Smooth muscle cell (in vitro differentiated cells): ENCODE data around the gene BHLHE41. TPM values are rescaled to one million over a fixed set of nuclear protein-coding genes. Genes with fewer than 3 reads are reported as not detected.

ENCODE experiments used
- DNase-seq: peaks from one replicate; lab custom pipeline; 2025; ENCODE audit not compliant: unreplicated experiment; lab: John Stamatoyannopoulos, UW
- H2AFZ ChIP-seq: fragments of 200-600 bp; sonication (generic); 2 replicates; pipeline ENCODE4 v1.6.0; 2016; ENCODE audit warnings: antibody characterized with exemption, low read depth, mild to moderate bottlenecking
- H3F3A ChIP-seq: fragments of 200-600 bp; sonication (generic); 2 replicates; pipeline ENCODE4 v1.6.0; 2017; ENCODE audit warnings: antibody characterized with exemption, low read depth
- H3K27ac ChIP-seq: fragments of 200-600 bp; sonication (generic); 2 replicates; pipeline ENCODE4 v1.5.1; 2016; ENCODE audit warnings: low read depth, mild to moderate bottlenecking
- H3K27me3 ChIP-seq: fragments of 200-600 bp; sonication (generic); 2 replicates; pipeline ENCODE4 v1.6.1; 2016; ENCODE audit warnings: low read depth, mild to moderate bottlenecking
- H3K36me3 ChIP-seq: fragments of 200-600 bp; sonication (generic); 2 replicates; pipeline ENCODE4 v1.5.1; 2016; ENCODE audit warnings: low read depth
- H3K4me1 ChIP-seq: fragments of 200-600 bp; sonication (generic); 2 replicates; pipeline ENCODE4 v1.5.1; 2016; ENCODE audit warnings: low read depth
- H3K4me2 ChIP-seq: fragments of 200-600 bp; sonication (generic); 2 replicates; pipeline ENCODE4 v1.6.0; 2016; ENCODE audit warnings: mild to moderate bottlenecking
- H3K4me3 ChIP-seq: fragments of 200-600 bp; sonication (generic); 2 replicates; pipeline ENCODE4 v1.5.1; 2016; ENCODE audit warnings: mild to moderate bottlenecking
- H3K79me2 ChIP-seq: fragments of 200-600 bp; sonication (generic); 2 replicates; pipeline ENCODE4 v1.6.0; 2016; ENCODE audit warnings: low read depth, mild to moderate bottlenecking
- H3K9ac ChIP-seq: fragments of 200-600 bp; sonication (generic); 2 replicates; pipeline ENCODE4 v1.6.0; 2016; ENCODE audit warnings: low read depth
- H3K9me3 ChIP-seq: fragments of 200-600 bp; sonication (generic); replicated peaks from 2 replicates; pipeline ENCODE4 v1.5.1; 2016; ENCODE audit warnings: low read depth
- H4K20me1 ChIP-seq: fragments of 200-600 bp; sonication (generic); 2 replicates; pipeline ENCODE4 v1.6.0; 2016; ENCODE audit warnings: low read depth
- CTCF ChIP-seq: fragments of 200-600 bp; sonication (generic); IDR thresholded peaks from 2 replicates; pipeline ENCODE4 v1.5.1; 2017; ENCODE audit warnings: borderline replicate concordance, mild to moderate bottlenecking, antibody characterized with exemption; ENCODE audit not compliant: insufficient read depth, poor library complexity, severe bottlenecking
- WGBS: methylation state at CpG from one replicate; pipeline ENCODE4 v1.1.7; 2016; ENCODE audit warnings: low lambda C conversion rate; 5-methylcytosine and 5-hydroxymethylcytosine counted together
- polyA plus RNA-seq: library from polyadenylated mRNA; unstranded; fragments of >200 nt; fragmentation: Nextera tagmentation; extraction: Ambion mirVana; gene quantifications from 2 replicates; pipeline ENCODE4 v1.2.1, GENCODE V29; 2016
- total RNA-seq: library from RNA; depleted of rRNA; stranded (reverse); fragments of >200 nt; gene quantifications from 2 replicates; pipeline ENCODE4 v1.2.3, GENCODE V29; 2014

The BHLHE41 gene
- total and polyA plus RNA-seq, 2 experiments from 2014 or later: 4.4 to 10.3 TPM

- no peaks in the 10 kb centered on the region for H3K9me3 ChIP-seq
- H2AFZ ChIP-seq: no peak overlapping the region
- no peak for DNase-seq
- H3F3A ChIP-seq: peaks cover 10% of the 10 kb centered on the region
- no peak overlapping the region for H3K4me3 ChIP-seq
- H4K20me1 ChIP-seq: no peaks in the 10 kb centered on the region
- H3K79me2 ChIP-seq: no peaks in the 10 kb centered on the region
- no peak for TF ChIP-seq CTCF
- H3K27ac ChIP-seq: peak overlapping the region; percentile 93
- WGBS: 94% methylated on average over 1 of the region's 1 CpG
- H3K36me3 ChIP-seq: no peaks in the 10 kb centered on the region
- no peaks in the 10 kb centered on the region for H3K4me1 ChIP-seq
- no peak overlapping the region for H3K9ac ChIP-seq
- H3K27me3 ChIP-seq: no peaks in the 10 kb centered on the region
- peak overlapping the region; percentile 45 for H3K4me2 ChIP-seq
These were observed 37.3 kb upstream of the BHLHE41 start for GRCh38 chr12:26162174-26162573.

- Histone ChIP-seq H3K4me3 (no peak overlapping the region), H3K4me2 (no peak overlapping the region), H3K27me3 (no peaks in the 10 kb centered on the region), H3K79me2 (no peaks in the 10 kb centered on the region), H3K9me3 (no peaks in the 10 kb centered on the region), H3K27ac (peak overlapping the region; percentile 12), H3K36me3 (no peaks in the 10 kb centered on the region), H3K9ac (no peak overlapping the region), H2AFZ (no peak overlapping the region), H4K20me1 (no peaks in the 10 kb centered on the region), H3F3A (peaks cover 6% of the 10 kb centered on the region), H3K4me1 (no peaks in the 10 kb centered on the region)
- DNase-seq: no peak
- 63% methylated on average over 3 of the region's 3 CpGs for WGBS
- no peak for TF ChIP-seq CTCF
These were observed 33.4 kb upstream of the BHLHE41 start for GRCh38 chr12:26158078-26158764.

- no peak for TF ChIP-seq CTCF
- Histone ChIP-seq H3K27me3 (no peaks in the 10 kb centered on the region), H4K20me1 (no peaks in the 10 kb centered on the region), H3K4me3 (no peak overlapping the region), H2AFZ (no peak overlapping the region), H3K9me3 (no peaks in the 10 kb centered on the region), H3K27ac (no peak overlapping the region), H3K9ac (no peak overlapping the region), H3K79me2 (no peaks in the 10 kb centered on the region), H3K36me3 (no peaks in the 10 kb centered on the region), H3F3A (peaks cover 10% of the 10 kb centered on the region), H3K4me1 (peaks cover 5% of the 10 kb centered on the region), H3K4me2 (no peak overlapping the region)
- WGBS: 62% methylated on average over 3 of the region's 3 CpGs
- DNase-seq: no peak
These were observed 32.2 kb upstream of the BHLHE41 start for GRCh38 chr12:26157001-26157400.
